Activated naive CD8-positive, alpha-beta T cell treated with anti-CD3 and anti-CD28 coated beads, Interleukin-2, amount 50 U/mL, for 16 hours (primary cell): ENCODE data around the gene USP24.

Experiments used
- DNase-seq: peaks from one replicate; pipeline ENCODE4 v3.0.0-alpha.2; 2020; ENCODE audit warnings: low read depth, low spot score

The USP24 gene

GRCh38 chr1:55052221-55053142, 162.7 kb downstream of the USP24 start:
- no peak for DNase-seq

GRCh38 chr1:55051621-55052020, 163.5 kb downstream of the USP24 start:
- DNase-seq: no peak

- no peak for DNase-seq
Observed at GRCh38 chr1:55051169-55051568, 164.0 kb downstream of the USP24 start.

- no peak for DNase-seq
Observed at GRCh38 chr1:55050283-55050682, 164.9 kb downstream of the USP24 start.

GRCh38 chr1:55049914-55050278, 165.3 kb downstream of the USP24 start:
- DNase-seq: no peak

- DNase-seq: no peak
Observed at GRCh38 chr1:55049271-55049913, 165.8 kb downstream of the USP24 start.

- DNase-seq: no peak
Observed at GRCh38 chr1:55048453-55049270, 166.5 kb downstream of the USP24 start.

- DNase-seq: no peak
Observed at GRCh38 chr1:55047611-55048010, 167.6 kb downstream of the USP24 start.

GRCh38 chr1:55046871-55047270, 168.3 kb downstream of the USP24 start:
- no peak for DNase-seq

GRCh38 chr1:55045430-55045829, 169.7 kb downstream of the USP24 start:
- no peak for DNase-seq

- DNase-seq: no peak
Observed at GRCh38 chr1:55044617-55045397, 170.4 kb downstream of the USP24 start.

GRCh38 chr1:55043726-55044125, 171.4 kb downstream of the USP24 start:
- DNase-seq: no peak

- no peak for DNase-seq
Observed at GRCh38 chr1:55043011-55043410, 172.2 kb downstream of the USP24 start.

- DNase-seq: no peak
Observed at GRCh38 chr1:55041613-55042012, 173.6 kb downstream of the USP24 start.

GRCh38 chr1:55040933-55041494, 174.2 kb downstream of the USP24 start:
- no peak for DNase-seq

- no peak for DNase-seq
Observed at GRCh38 chr1:55040083-55040932, 174.9 kb downstream of the USP24 start.

GRCh38 chr1:55039342-55040082, 175.7 kb downstream of the USP24 start, which contains the start of gene PCSK9:
Gene PCSK9 (plus strand): TSS chr1:55039548. CDS start chr1:55039838, 290 bp downstream.
- DNase-seq: no peak

GRCh38 chr1:55038974-55039341, 176.2 kb downstream of the USP24 start:
- no peak for DNase-seq

- DNase-seq: no peak
Observed at GRCh38 chr1:55038552-55038838, 176.7 kb downstream of the USP24 start.
